Activated naive CD4-positive, alpha-beta T cell treated with anti-CD3 and anti-CD28 coated beads, Interleukin-2, amount 50 U/mL, for 72 hours (primary cell): ENCODE results near the gene SLC12A2. TPM values are rescaled to one million over a fixed set of nuclear protein-coding genes. Genes with fewer than 3 reads are reported as not detected.

Source experiments
- ATAC-seq, 2 donors: fragments of 150-1000 bp; cut with Tn5 transposase; 2 replicates each; pipeline ENCODE4 v1.10.0; 2021; ENCODE audit warnings: mild to moderate bottlenecking in 2 of 2, moderate library complexity in 2 of 2
- DNase-seq, 2 donors: peaks; one replicate each; pipeline ENCODE4 v3.0.0; 2021 to 2022; ENCODE audit warnings: low spot score in 2 of 2
- H3K27ac Mint-ChIP-seq, 2 donors: one replicate each; pipeline ENCODE4 v1.8.0; 2022; ENCODE audit warnings: mild to moderate bottlenecking in 2 of 2, mixed read lengths in 2 of 2
- H3K36me3 Mint-ChIP-seq, 2 donors: one replicate each; pipeline ENCODE4 v1.8.0; 2022; ENCODE audit warnings: mixed read lengths in 2 of 2
- H3K9me3 Mint-ChIP-seq, 2 donors: one replicate each; pipeline ENCODE4 v1.8.0; 2022; ENCODE audit warnings: mixed read lengths in 2 of 2
- total RNA-seq, 2 donors: library from RNA; stranded (reverse); gene quantifications; one replicate each; pipeline ENCODE4 v1.2.3, GENCODE V29; 2022

The SLC12A2 gene
- total RNA-seq, 2 donors from 2014 or later = 10.5 to 14.0 TPM

- ATAC-seq (no peak), DNase-seq (no peak)
- Mint-ChIP-seq H3K9me3 (peaks cover 0 to 2% of the 10 kb centered on the region in 2 donors), H3K27ac (no peak overlapping the region), H3K36me3 (peaks cover 1 to 2% of the 10 kb centered on the region in 2 donors)
These were observed 40.4 kb downstream of the SLC12A2 start for GRCh38 chr5:128123936-128124335.

- no peak for DNase-seq
- Mint-ChIP-seq H3K36me3 (peaks cover 5% of the 10 kb centered on the region in 2 donors), H3K27ac (no peak overlapping the region), H3K9me3 (no peaks in the 10 kb centered on the region)
- ATAC-seq = no peak
These were observed 42.7 kb downstream of the SLC12A2 start for GRCh38 chr5:128126241-128126640.

- H3K36me3 Mint-ChIP-seq = peaks cover 20 to 22% of the 10 kb centered on the region in 2 donors
- DNase-seq (no peak), ATAC-seq (no peak)
- H3K9me3 Mint-ChIP-seq = no peaks in the 10 kb centered on the region
- no peak overlapping the region for H3K27ac Mint-ChIP-seq
These were observed 48.9 kb downstream of the SLC12A2 start for GRCh38 chr5:128132499-128132898.

GRCh38 chr5:128135286-128135685, 51.7 kb downstream of the SLC12A2 start:
- ATAC-seq = no peak
- Mint-ChIP-seq H3K36me3 (peaks cover 20 to 28% of the 10 kb centered on the region in 2 donors), H3K9me3 (no peaks in the 10 kb centered on the region), H3K27ac (no peak overlapping the region)
- no peak for DNase-seq

GRCh38 chr5:128143911-128144310, 60.3 kb downstream of the SLC12A2 start:
- DNase-seq (no peak), ATAC-seq (no peak)
- Mint-ChIP-seq H3K9me3 (no peaks in the 10 kb centered on the region), H3K27ac (no peak overlapping the region), H3K36me3 (peaks cover 0 to 6% of the 10 kb centered on the region in 2 donors)

GRCh38 chr5:128144491-128144890, 60.9 kb downstream of the SLC12A2 start:
- DNase-seq (no peak), ATAC-seq (no peak)
- no peaks in the 10 kb centered on the region for H3K9me3 Mint-ChIP-seq
- peaks cover 0 to 6% of the 10 kb centered on the region in 2 donors for H3K36me3 Mint-ChIP-seq
- no peak overlapping the region for H3K27ac Mint-ChIP-seq

- Mint-ChIP-seq H3K9me3 (no peaks in the 10 kb centered on the region), H3K27ac (no peak overlapping the region), H3K36me3 (peaks cover 0 to 5% of the 10 kb centered on the region in 2 donors)
- ATAC-seq = no peak
- no peak for DNase-seq
These were observed 63.1 kb downstream of the SLC12A2 start for GRCh38 chr5:128146671-128147070.

GRCh38 chr5:128154943-128155342, 71.4 kb downstream of the SLC12A2 start:
- Mint-ChIP-seq H3K9me3 (peaks cover 0 to 5% of the 10 kb centered on the region in 2 donors), H3K27ac (no peak overlapping the region), H3K36me3 (peaks cover 29 to 32% of the 10 kb centered on the region in 2 donors)
- no peak for DNase-seq
- no peak for ATAC-seq

- DNase-seq (no peak), ATAC-seq (no peak)
- H3K9me3 Mint-ChIP-seq = peaks cover 0 to 5% of the 10 kb centered on the region in 2 donors
- peaks cover 30 to 32% of the 10 kb centered on the region in 2 donors for H3K36me3 Mint-ChIP-seq
- H3K27ac Mint-ChIP-seq = no peak overlapping the region
These were observed 72.2 kb downstream of the SLC12A2 start for GRCh38 chr5:128155776-128156175.

- H3K36me3 Mint-ChIP-seq = peaks cover 30 to 32% of the 10 kb centered on the region in 2 donors
- ATAC-seq (no peak), DNase-seq (no peak)
- peaks cover 0 to 5% of the 10 kb centered on the region in 2 donors for H3K9me3 Mint-ChIP-seq
- no peak overlapping the region for H3K27ac Mint-ChIP-seq
These were observed 73.0 kb downstream of the SLC12A2 start for GRCh38 chr5:128156521-128156920.

GRCh38 chr5:128158342-128158741, 74.8 kb downstream of the SLC12A2 start:
- DNase-seq (no peak), ATAC-seq (no peak)
- H3K36me3 Mint-ChIP-seq = peaks cover 32 to 41% of the 10 kb centered on the region in 2 donors
- H3K27ac Mint-ChIP-seq = no peak overlapping the region
- peaks cover 0 to 5% of the 10 kb centered on the region in 2 donors for H3K9me3 Mint-ChIP-seq

GRCh38 chr5:128163991-128164390, 80.4 kb downstream of the SLC12A2 start:
- Mint-ChIP-seq H3K9me3 (peaks cover 0 to 5% of the 10 kb centered on the region in 2 donors), H3K27ac (no peak overlapping the region), H3K36me3 (peaks cover 10 to 21% of the 10 kb centered on the region in 2 donors)
- ATAC-seq (no peak), DNase-seq (no peak)

GRCh38 chr5:128169401-128170017, 85.9 kb downstream of the SLC12A2 start:
- H3K9me3 Mint-ChIP-seq = no peaks in the 10 kb centered on the region
- peaks cover 0 to 4% of the 10 kb centered on the region in 2 donors for H3K36me3 Mint-ChIP-seq
- DNase-seq (no peak), ATAC-seq (no peak)
- H3K27ac Mint-ChIP-seq = no peak overlapping the region

- ATAC-seq (no peak), DNase-seq (no peak)
- Mint-ChIP-seq H3K27ac (no peak overlapping the region), H3K36me3 (no peaks in the 10 kb centered on the region), H3K9me3 (no peaks in the 10 kb centered on the region)
These were observed 88.5 kb downstream of the SLC12A2 start for GRCh38 chr5:128172102-128172501.

GRCh38 chr5:128174951-128175350, 91.4 kb downstream of the SLC12A2 start:
- no peak overlapping the region for H3K27ac Mint-ChIP-seq
- no peaks in the 10 kb centered on the region for H3K9me3 Mint-ChIP-seq
- no peak for DNase-seq
- no peak for ATAC-seq
- H3K36me3 Mint-ChIP-seq = peaks cover 0 to 5% of the 10 kb centered on the region in 2 donors

GRCh38 chr5:128192368-128192767, 108.8 kb downstream of the SLC12A2 start:
- no peak for ATAC-seq
- Mint-ChIP-seq H3K27ac (no peak overlapping the region), H3K36me3 (no peaks in the 10 kb centered on the region), H3K9me3 (no peaks in the 10 kb centered on the region)
- no peak for DNase-seq

- ATAC-seq (no peak), DNase-seq (no peak)
- Mint-ChIP-seq H3K27ac (no peak overlapping the region), H3K9me3 (peaks cover 0 to 3% of the 10 kb centered on the region in 2 donors), H3K36me3 (peaks cover 1 to 11% of the 10 kb centered on the region in 2 donors)
These were observed 110.3 kb downstream of the SLC12A2 start for GRCh38 chr5:128193665-128194390.

GRCh38 chr5:128195316-128195715, 111.8 kb downstream of the SLC12A2 start:
- no peak overlapping the region for H3K27ac Mint-ChIP-seq
- peaks cover 0 to 5% of the 10 kb centered on the region in 2 donors for H3K9me3 Mint-ChIP-seq
- H3K36me3 Mint-ChIP-seq = peaks cover 5 to 14% of the 10 kb centered on the region in 2 donors
- ATAC-seq (no peak), DNase-seq (no peak)
